K562 (cell line): ENCODE results near the gene NES. TPM values are rescaled to one million over a fixed set of nuclear protein-coding genes. Genes with fewer than 3 reads are reported as not detected.

ENCODE experiments used
- BMI1 ChIP-seq: fragments of 150-350 bp; IDR thresholded peaks from 2 replicates; pipeline ENCODE4 v1.6.1; 2014; ENCODE audit warnings: low read length
- CLOCK ChIP-seq: fragments of 250-450 bp; sonication (Bioruptor Pico); IDR thresholded peaks from 2 replicates; pipeline ENCODE4 v1.4.0; 2020; ENCODE audit warnings: mild to moderate bottlenecking, moderate library complexity, borderline replicate concordance
- CXXC5 ChIP-seq: fragments of 250-450 bp; sonication (Bioruptor Pico); IDR thresholded peaks from 2 replicates; pipeline ENCODE4 v1.8.0; 2022; ENCODE audit warnings: inconsistent platforms, mild to moderate bottlenecking, moderate library complexity
- DPF2 ChIP-seq: fragments of 450-650 bp; IDR thresholded peaks from 2 replicates; pipeline ENCODE4 v1.6.1; 2016
- GABPB2 ChIP-seq: fragments of 250-450 bp; sonication (Bioruptor Pico); conservative IDR thresholded peaks from 2 replicates; pipeline ENCODE4 v1.5.1; 2021; ENCODE audit warnings: mild to moderate bottlenecking
- HCFC1 ChIP-seq: IDR thresholded peaks from 2 replicates; pipeline ENCODE4 v1.6.1; 2012; ENCODE audit warnings: low read depth, low read length, improper control_type of control experiment
- MCM5 ChIP-seq: fragments of 450-650 bp; IDR thresholded peaks from 2 replicates; pipeline ENCODE4 v1.6.1; 2016; ENCODE audit warnings: low read depth
- NCOA2 ChIP-seq, 2 experiments: fragments of 450-650 bp; IDR thresholded peaks; 2 replicates each; pipeline ENCODE4 v1.6.1; 2018; ENCODE audit warnings: mild to moderate bottlenecking in 2 of 2, moderate library complexity in 1 of 2; ENCODE audit not compliant: partially characterized antibody in 2 of 2
- TEAD4 ChIP-seq, 2 experiments: sonication (generic) in 1 of 2; formaldehyde crosslinking in 1 of 2; IDR thresholded peaks; 2 replicates each; pipeline versions ENCODE4 v1.6.1 to v1.8.0; 2012 to 2022; ENCODE audit warnings: borderline replicate concordance in 1 of 2, inconsistent platforms in 1 of 2, low read length in 1 of 2, mild to moderate bottlenecking in 1 of 2, missing genetic modification reagents in 1 of 2
- WHSC1 ChIP-seq: IDR thresholded peaks from one replicate; pipeline ENCODE4 v1.6.1; 2012; ENCODE audit warnings: low read length, control low read depth, inconsistent platforms
- ZC3H4 ChIP-seq: sonication (generic); formaldehyde crosslinking; IDR thresholded peaks from 2 replicates; pipeline ENCODE4 v1.9.0; 2021; ENCODE audit warnings: missing genetic modification reagents, borderline replicate concordance
- ZNF197 ChIP-seq: fragments of 200-800 bp; sonication (Bioruptor generic); IDR thresholded peaks from 2 replicates; pipeline ENCODE4 v1.6.1; 2016; ENCODE audit warnings: low read depth, missing genetic modification characterization, missing compliant biosample characterization
- ZNF717 ChIP-seq: fragments of 250-450 bp; sonication (Bioruptor Pico); IDR thresholded peaks from 2 replicates; pipeline ENCODE4 v1.5.0; 2021
- polyA plus RNA-seq, 8 experiments: library from polyadenylated mRNA; depleted of rRNA in 4 of 8; stranded (reverse) in 5 of 8; unstranded in 3 of 8; fragments of >200 nt; fragmentation: Nextera tagmentation in 2 of 8; fragmentation: Illumina TruSeq in 1 of 8; extraction: Ambion mirVana in 2 of 8; extraction: Trizol in 1 of 8; gene quantifications; 2 replicates each; pipeline versions ENCODE4 v1.2.1 to v1.2.3, GENCODE V29; 2011 to 2014; ENCODE audit warnings: inconsistent platforms in 1 of 8, missing spikeins in 1 of 8
- total RNA-seq, 7 experiments: library from RNA; depleted of rRNA in 6 of 7; stranded (reverse); fragments of >200 nt in 6 of 7; fragmentation: Illumina TruSeq in 2 of 7; extraction: Trizol in 2 of 7; gene quantifications; 2 replicates each; pipeline versions ENCODE4 v1.2.1 to v1.2.3, GENCODE V29; 2011 to 2021; ENCODE audit warnings: low replicate concordance in 1 of 7
- TF ChIP-seq, protein P1 (sequence below): fragments of 200-800 bp; sonication (Bioruptor generic); IDR thresholded peaks from 2 replicates; pipeline ENCODE4 v1.6.1; 2016; ENCODE audit warnings: missing genetic modification characterization, missing compliant biosample characterization
- TF ChIP-seq, protein P2 (sequence below), 2 experiments: fragments of 450-650 bp; IDR thresholded peaks; 2 replicates each; pipeline ENCODE4 v1.6.1; 2016
- TF ChIP-seq, protein P3 (sequence below): fragments of 250-450 bp; sonication (Bioruptor Pico); IDR thresholded peaks from 2 replicates; pipeline ENCODE4 v1.5.0; 2021

The NES gene
- total and polyA plus RNA-seq, 9 of the 15 experiments (the other 6 are each of a cell fraction or from before 2014, with no cell fraction given) = 0.10 to 8.6 (median 4.2) TPM

DNA sequence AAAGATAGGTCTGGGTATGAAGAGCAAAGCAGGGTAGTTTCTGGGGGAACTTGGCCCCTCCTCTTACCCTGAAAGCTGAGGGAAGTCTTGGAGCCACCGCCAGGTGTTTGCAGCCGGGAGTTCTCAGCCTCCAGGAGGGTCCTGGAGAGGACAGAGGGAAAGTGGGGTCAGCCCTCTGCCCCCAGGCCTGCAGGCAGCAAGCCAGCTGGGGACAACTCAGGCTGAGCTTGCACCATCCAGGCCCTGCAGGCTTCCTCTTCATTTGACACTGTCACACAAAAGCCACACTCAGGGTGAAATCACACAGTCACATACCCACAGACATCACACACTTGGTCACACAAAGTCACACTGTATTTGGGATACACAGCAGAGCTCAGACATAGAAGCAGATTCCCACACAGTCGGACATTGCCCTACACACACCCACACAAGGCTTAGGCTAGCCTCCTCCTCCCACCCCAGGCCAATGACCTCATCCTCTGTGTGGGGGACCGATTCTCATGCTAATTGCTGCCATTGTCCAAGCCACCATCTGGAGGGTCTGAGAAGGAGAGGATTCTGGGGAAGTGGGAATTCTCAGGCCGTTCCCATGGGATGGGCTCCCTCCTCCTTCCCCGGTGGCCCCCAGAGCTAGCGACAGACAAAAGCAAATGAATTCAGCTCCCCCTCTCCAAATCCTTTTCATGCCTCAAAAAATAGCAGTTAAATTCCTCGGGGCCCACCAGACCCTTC, 3.7 kb downstream of the NES start (continued):
- TF ChIP-seq ZNF197 (CRISPR knock-in tag) (no peak), TEAD4 (IDR thresholded peaks at IDR 0.05; ENCODE audit: low read length) (peak; percentile 37; the same call in 1 of the 2 replicates), TEAD4 (CRISPR knock-in tag; IDR thresholded peaks at IDR 0.05; ENCODE audit: borderline replicate concordance) (no peak), ZC3H4 (no peak), ZNF717 (CRISPR knock-in tag) (no peak), HCFC1 (no peak), CXXC5 (no peak), MCM5 (no peak), NCOA2 (IDR thresholded peaks at IDR 0.05; ENCODE audit: partially characterized antibody in 2 of 2) (no peak), CLOCK (CRISPR knock-in tag) (no peak), DPF2 (peak; percentile 41; the same call in 1 of the 2 replicates), GABPB2 (CRISPR knock-in tag) (no peak), BMI1 (no peak), WHSC1 (no peak)
- TF ChIP-seq, protein P1, sequence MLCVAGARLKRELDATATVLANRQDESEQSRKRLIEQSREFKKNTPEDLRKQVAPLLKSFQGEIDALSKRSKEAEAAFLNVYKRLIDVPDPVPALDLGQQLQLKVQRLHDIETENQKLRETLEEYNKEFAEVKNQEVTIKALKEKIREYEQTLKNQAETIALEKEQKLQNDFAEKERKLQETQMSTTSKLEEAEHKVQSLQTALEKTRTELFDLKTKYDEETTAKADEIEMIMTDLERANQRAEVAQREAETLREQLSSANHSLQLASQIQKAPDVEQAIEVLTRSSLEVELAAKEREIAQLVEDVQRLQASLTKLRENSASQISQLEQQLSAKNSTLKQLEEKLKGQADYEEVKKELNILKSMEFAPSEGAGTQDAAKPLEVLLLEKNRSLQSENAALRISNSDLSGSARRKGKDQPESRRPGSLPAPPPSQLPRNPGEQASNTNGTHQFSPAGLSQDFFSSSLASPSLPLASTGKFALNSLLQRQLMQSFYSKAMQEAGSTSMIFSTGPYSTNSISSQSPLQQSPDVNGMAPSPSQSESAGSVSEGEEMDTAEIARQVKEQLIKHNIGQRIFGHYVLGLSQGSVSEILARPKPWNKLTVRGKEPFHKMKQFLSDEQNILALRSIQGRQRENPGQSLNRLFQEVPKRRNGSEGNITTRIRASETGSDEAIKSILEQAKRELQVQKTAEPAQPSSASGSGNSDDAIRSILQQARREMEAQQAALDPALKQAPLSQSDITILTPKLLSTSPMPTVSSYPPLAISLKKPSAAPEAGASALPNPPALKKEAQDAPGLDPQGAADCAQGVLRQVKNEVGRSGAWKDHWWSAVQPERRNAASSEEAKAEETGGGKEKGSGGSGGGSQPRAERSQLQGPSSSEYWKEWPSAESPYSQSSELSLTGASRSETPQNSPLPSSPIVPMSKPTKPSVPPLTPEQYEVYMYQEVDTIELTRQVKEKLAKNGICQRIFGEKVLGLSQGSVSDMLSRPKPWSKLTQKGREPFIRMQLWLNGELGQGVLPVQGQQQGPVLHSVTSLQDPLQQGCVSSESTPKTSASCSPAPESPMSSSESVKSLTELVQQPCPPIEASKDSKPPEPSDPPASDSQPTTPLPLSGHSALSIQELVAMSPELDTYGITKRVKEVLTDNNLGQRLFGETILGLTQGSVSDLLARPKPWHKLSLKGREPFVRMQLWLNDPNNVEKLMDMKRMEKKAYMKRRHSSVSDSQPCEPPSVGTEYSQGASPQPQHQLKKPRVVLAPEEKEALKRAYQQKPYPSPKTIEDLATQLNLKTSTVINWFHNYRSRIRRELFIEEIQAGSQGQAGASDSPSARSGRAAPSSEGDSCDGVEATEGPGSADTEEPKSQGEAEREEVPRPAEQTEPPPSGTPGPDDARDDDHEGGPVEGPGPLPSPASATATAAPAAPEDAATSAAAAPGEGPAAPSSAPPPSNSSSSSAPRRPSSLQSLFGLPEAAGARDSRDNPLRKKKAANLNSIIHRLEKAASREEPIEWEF (CRISPR knock-in tag) = no peak
- TF ChIP-seq, protein P2, sequence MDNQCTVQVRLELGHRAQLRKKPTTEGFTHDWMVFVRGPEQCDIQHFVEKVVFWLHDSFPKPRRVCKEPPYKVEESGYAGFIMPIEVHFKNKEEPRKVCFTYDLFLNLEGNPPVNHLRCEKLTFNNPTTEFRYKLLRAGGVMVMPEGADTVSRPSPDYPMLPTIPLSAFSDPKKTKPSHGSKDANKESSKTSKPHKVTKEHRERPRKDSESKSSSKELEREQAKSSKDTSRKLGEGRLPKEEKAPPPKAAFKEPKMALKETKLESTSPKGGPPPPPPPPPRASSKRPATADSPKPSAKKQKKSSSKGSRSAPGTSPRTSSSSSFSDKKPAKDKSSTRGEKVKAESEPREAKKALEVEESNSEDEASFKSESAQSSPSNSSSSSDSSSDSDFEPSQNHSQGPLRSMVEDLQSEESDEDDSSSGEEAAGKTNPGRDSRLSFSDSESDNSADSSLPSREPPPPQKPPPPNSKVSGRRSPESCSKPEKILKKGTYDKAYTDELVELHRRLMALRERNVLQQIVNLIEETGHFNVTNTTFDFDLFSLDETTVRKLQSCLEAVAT (IDR thresholded peaks at IDR 0.05) = no peak
- TF ChIP-seq, protein P3, sequence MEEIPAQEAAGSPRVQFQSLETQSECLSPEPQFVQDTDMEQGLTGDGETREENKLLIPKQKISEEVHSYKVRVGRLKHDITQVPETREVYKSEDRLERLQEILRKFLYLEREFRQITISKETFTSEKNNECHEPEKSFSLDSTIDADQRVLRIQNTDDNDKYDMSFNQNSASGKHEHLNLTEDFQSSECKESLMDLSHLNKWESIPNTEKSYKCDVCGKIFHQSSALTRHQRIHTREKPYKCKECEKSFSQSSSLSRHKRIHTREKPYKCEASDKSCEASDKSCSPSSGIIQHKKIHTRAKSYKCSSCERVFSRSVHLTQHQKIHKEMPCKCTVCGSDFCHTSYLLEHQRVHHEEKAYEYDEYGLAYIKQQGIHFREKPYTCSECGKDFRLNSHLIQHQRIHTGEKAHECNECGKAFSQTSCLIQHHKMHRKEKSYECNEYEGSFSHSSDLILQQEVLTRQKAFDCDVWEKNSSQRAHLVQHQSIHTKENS (CRISPR knock-in tag) = no peak
